Measurements from ENCODE around the gene CYP39A1. TPM values are rescaled to one million over a fixed set of nuclear protein-coding genes. Genes with fewer than 3 reads are reported as not detected.

The CYP39A1 gene
- total and polyA plus RNA-seq, 2 experiments from 2014 or later, result 1.5 to 3.5 TPM

GRCh38 chr6:46687619-46688097, 35.0 kb upstream of the CYP39A1 start, which contains the start of gene TDRD6:
TDRD6 (plus strand) TSS chr6:46687885; CDS start chr6:46688129, 244 bp downstream.
- TF ChIP-seq NANOG (IDR thresholded peaks at IDR 0.05; ENCODE audit: borderline replicate concordance) (no peak), EZH2 (IDR thresholded peaks at IDR 0.05; ENCODE audit: low read depth, unreplicated experiment) (no peak), ZNF462 (CRISPR knock-in tag; IDR thresholded peaks at IDR 0.05) (no peak), ZNF114 (CRISPR knock-in tag; IDR thresholded peaks at IDR 0.05) (no peak), STAT1 (IDR thresholded peaks at IDR 0.05; ENCODE audit: unreplicated experiment) (no peak), JUNB (IDR thresholded peaks at IDR 0.05; ENCODE audit: unreplicated experiment) (no peak), CREB1 (CRISPR knock-in tag; IDR thresholded peaks at IDR 0.05; ENCODE audit: low read depth) (no peak), REST (IDR thresholded peaks at IDR 0.05; ENCODE audit: unreplicated experiment) (no peak), CTCF (conservative IDR thresholded peaks at IDR 0.05; ENCODE audit: low read depth in 2 of 2) (no peak), ZNF331 (CRISPR knock-in tag; IDR thresholded peaks at IDR 0.05; ENCODE audit: low read depth) (no peak), EZH2phosphoT487 (IDR thresholded peaks at IDR 0.05; ENCODE audit: unreplicated experiment) (no peak), POLR2AphosphoS5 (IDR thresholded peaks at IDR 0.05; ENCODE audit: low read depth) (no peak), ETS1 (IDR thresholded peaks at IDR 0.05) (no peak)
- no peaks in the 10 kb centered on the region for H3K9me2 ChIP-seq (ENCODE audit: insufficient read depth)
- H4K20me1 ChIP-seq (replicated peaks; ENCODE audit: insufficient read depth), result no peaks in the 10 kb centered on the region
- H3K79me2 ChIP-seq (replicated peaks; ENCODE audit: insufficient read depth), result no peaks in the 10 kb centered on the region
- H3K4me1 ChIP-seq (ENCODE audit: insufficient read depth), result no peaks in the 10 kb centered on the region
- ATAC-seq (peak; percentile 47; the same call in 2 of the 3 replicates), DNase-seq (ENCODE audit: low spot score) (peak; percentile 4)
- H3K27ac ChIP-seq (ENCODE audit: low read depth), result no peak within 1 kb of the TSS
- no peaks in the 10 kb centered on the region for H3K36me3 Mint-ChIP-seq (ENCODE audit: low read depth)
- peak within 1 kb of the TSS; percentile 58; the same call in 1 of the 2 replicates for H2AFZ ChIP-seq
- no peak within 1 kb of the TSS for H3K4me2 ChIP-seq
- H3K4me3 ChIP-seq, result no peak within 1 kb of the TSS
- no peaks in the 10 kb centered on the region for H3K27me3 ChIP-seq (ENCODE audit: insufficient read depth)
- H3K4me3 Mint-ChIP-seq, result no peak within 1 kb of the TSS
- H3K4me1 Mint-ChIP-seq, result no peaks in the 10 kb centered on the region
- no peaks in the 10 kb centered on the region for H3F3A ChIP-seq (replicated peaks; ENCODE audit: low read depth)
- no peak within 1 kb of the TSS for H3K27ac Mint-ChIP-seq
- no peaks in the 10 kb centered on the region for H3K9me3 Mint-ChIP-seq
- H3K27me3 Mint-ChIP-seq (ENCODE audit: insufficient read depth, low read depth, poor library complexity), result peaks cover 6% of the 10 kb centered on the region
- H3K36me3 ChIP-seq (ENCODE audit: insufficient read depth), result no peaks in the 10 kb centered on the region
